Fibroblast of the aortic adventitia (primary cell): ENCODE data around the gene TNNT2. TPM values are rescaled to one million over a fixed set of nuclear protein-coding genes. Genes with fewer than 3 reads are reported as not detected.

Source experiments
- DNase-seq: peaks from one replicate; pipeline ENCODE4 v3.0.0-alpha.2; 2010; ENCODE audit warnings: low read depth
- H3K4me3 ChIP-seq: 2 replicates; pipeline ENCODE4 v1.5.1; 2011; ENCODE audit warnings: low read depth, mild to moderate bottlenecking, control low read depth, low read length, moderate library complexity
- CTCF ChIP-seq: IDR thresholded peaks from 2 replicates; pipeline ENCODE4 v1.5.1; 2011; ENCODE audit warnings: mild to moderate bottlenecking, low read length, control low read depth, inconsistent platforms; ENCODE audit not compliant: insufficient read depth
- total RNA-seq: library from RNA; depleted of rRNA; stranded (reverse); fragments of >200 nt; gene quantifications from 2 replicates; pipeline ENCODE4 v1.2.3, GENCODE V29; 2012; ENCODE audit warnings: low replicate concordance

TNNT2 gene
- total RNA-seq, 1 donor: 0.09 TPM

- TF ChIP-seq CTCF: no peak
- no peak for DNase-seq
- H3K4me3 ChIP-seq: no peak overlapping the region
Measured at GRCh38 chr1:201324306-201324705, 53.2 kb downstream of the TNNT2 start.

- no peak overlapping the region for H3K4me3 ChIP-seq
- no peak for TF ChIP-seq CTCF
- DNase-seq: no peak
Measured at GRCh38 chr1:201322653-201323510, 54.6 kb downstream of the TNNT2 start.

GRCh38 chr1:201321826-201322390 is 55.6 kb downstream of the TNNT2 start:
- H3K4me3 ChIP-seq: no peak overlapping the region
- TF ChIP-seq CTCF: no peak
- no peak for DNase-seq

GRCh38 chr1:201320168-201320788 is 57.2 kb downstream of the TNNT2 start:
- no peak for TF ChIP-seq CTCF
- no peak overlapping the region for H3K4me3 ChIP-seq

GRCh38 chr1:201319631-201320030 is 57.8 kb downstream of the TNNT2 start:
- no peak overlapping the region for H3K4me3 ChIP-seq
- no peak for DNase-seq
- no peak for TF ChIP-seq CTCF

More at GRCh38 chr1:201320168-201320788, 57.2 kb downstream of the TNNT2 start:
- no peak for DNase-seq

GRCh38 chr1:201318504-201319340 is 58.8 kb downstream of the TNNT2 start:
- H3K4me3 ChIP-seq: no peak overlapping the region
- no peak for TF ChIP-seq CTCF
- no peak for DNase-seq
